ENCODE results near the gene FPR3. TPM values are rescaled to one million over a fixed set of nuclear protein-coding genes. Genes with fewer than 3 reads are reported as not detected.

The FPR3 gene
- total and polyA plus RNA-seq, 2 donors (not counting 3 experiments of a cell fraction or from before 2014, with no cell fraction given) = not detected

GRCh38 chr19:51815043-51815442 is 20.1 kb downstream of the FPR3 start:
- Histone ChIP-seq H3K9me3 (replicated peaks; ENCODE audit: control insufficient read depth, insufficient read depth, low read length) (no peaks in the 10 kb centered on the region), H3K9me1 (replicated peaks; ENCODE audit: control insufficient read depth, extremely low read depth, insufficient read depth, low read length) (no peaks in the 10 kb centered on the region), H3K4me1 (ENCODE audit: control insufficient read depth, extremely low read depth, insufficient read depth, low read length) (no peaks in the 10 kb centered on the region), H3K36me3 (ENCODE audit: control insufficient read depth in 2 of 2, extremely low read depth in 1 of 2, insufficient read depth in 2 of 2, low read length in 2 of 2) (no peaks in the 10 kb centered on the region), H2AFZ (ENCODE audit: low read depth, low read length) (no peak overlapping the region), H3K4me3 (replicated peaks in 1 of 3; ENCODE audit: insufficient read depth in 1 of 3, low read depth in 1 of 3, low read length in 3 of 3) (no peak overlapping the region), H3K79me2 (ENCODE audit: control insufficient read depth, insufficient read depth, low read length) (no peaks in the 10 kb centered on the region), H3K27me3 (ENCODE audit: control insufficient read depth in 2 of 2, insufficient read depth in 2 of 2, low read length in 2 of 2) (no peaks in the 10 kb centered on the region), H3K27ac (ENCODE audit: insufficient read depth, low read depth, low read length) (no peak overlapping the region), H3K9ac (replicated peaks; ENCODE audit: extremely low read depth, insufficient read depth, low read length) (no peak overlapping the region), H3K4me2 (ENCODE audit: insufficient read depth, low read length) (no peak overlapping the region), H4K20me1 (replicated peaks; ENCODE audit: control insufficient read depth, extremely low read depth, insufficient read depth, low read length) (no peaks in the 10 kb centered on the region)
- DNase-seq (ENCODE audit: low read depth, low spot score) = no peak
- dilution Hi-C loops (cut with MboI; ENCODE audit: extremely low pct_ligation_motif_present, low sequenced_read_pairs) (no loop called here), intact Hi-C loops (cut with micrococcal nuclease) (no loop called here)
- CTCF ChIA-PET = no interaction called here
- no peak for FAIRE-seq
- BruUV-seq (replicated peaks) = no TSS peak
- POLR2A ChIA-PET = no interaction called here
- no peak for TF ChIP-seq EZH2 (IDR thresholded peaks at IDR 0.05; ENCODE audit: borderline replicate concordance, low read depth, low read length, severe bottlenecking)
- no peak for TF ChIP-seq MAX (IDR thresholded peaks at IDR 0.05; ENCODE audit: insufficient read depth, insufficient read length)
- no peak for TF ChIP-seq JUN (IDR thresholded peaks at IDR 0.05; ENCODE audit: borderline replicate concordance, insufficient read depth, insufficient read length, low read depth)
- TF ChIP-seq POLR2A (IDR thresholded peaks at IDR 0.05; ENCODE audit: low read depth, low read length) = no peak
- no peak for TF ChIP-seq FOS (IDR thresholded peaks at IDR 0.05; ENCODE audit: borderline replicate concordance, insufficient read depth, low read length)
- TF ChIP-seq CTCF (IDR thresholded peaks at IDR 0.05; ENCODE audit: extremely low read depth in 1 of 2, insufficient read depth in 1 of 2, low read depth in 1 of 2, low read length in 2 of 2) = no peak
- TF ChIP-seq MYC (IDR thresholded peaks at IDR 0.05; ENCODE audit: low read depth, low read length) = no peak
- no peak for TF ChIP-seq POLR2AphosphoS5 (IDR thresholded peaks at IDR 0.05; ENCODE audit: insufficient read depth, low read depth, low read length)
- no peak for TF ChIP-seq GATA2 (IDR thresholded peaks at IDR 0.05; ENCODE audit: insufficient read depth, insufficient read length, low read depth, low read length)

Data from endothelial cell of umbilical vein (primary cell).